GM23338 (cell line): ENCODE results near the gene NXN. TPM values are rescaled to one million over a fixed set of nuclear protein-coding genes. Genes with fewer than 3 reads are reported as not detected.
"Not testable (repeated sequence)": the region's sequence is repeated elsewhere in the genome, so short reads cannot be mapped to it uniquely, and the experiment has no call there.

Experiments
- ATAC-seq: fragments of 200-7000 bp; cut with Tn5 transposase; 3 replicates; pipeline ENCODE4 v1.9.1; 2020
- DNase-seq: peaks from one replicate; pipeline ENCODE4 v3.0.0-alpha.2; 2015; ENCODE audit warnings: low spot score
- H2AFZ ChIP-seq: fragments of 200-600 bp; sonication (generic); 2 replicates; pipeline ENCODE4 v1.8.0; 2016; ENCODE audit warnings: antibody characterized with exemption, mild to moderate bottlenecking, moderate library complexity
- H3F3A ChIP-seq: fragments of 200-600 bp; sonication (generic); replicated peaks from 2 replicates; pipeline ENCODE4 v1.8.0; 2017; ENCODE audit warnings: antibody characterized with exemption, mixed run types, low read depth
- H3K27ac ChIP-seq: fragments of 200-600 bp; sonication (generic); 2 replicates; pipeline ENCODE4 v1.6.1; 2016; ENCODE audit warnings: low read depth
- H3K27me3 ChIP-seq: fragments of 200-600 bp; sonication (generic); 2 replicates; pipeline ENCODE4 v1.8.0; 2016; ENCODE audit warnings: mild to moderate bottlenecking, mixed run types, moderate library complexity; ENCODE audit not compliant: insufficient read depth
- H3K36me3 ChIP-seq: fragments of 200-600 bp; sonication (generic); 2 replicates; pipeline ENCODE4 v1.8.0; 2016; ENCODE audit warnings: mild to moderate bottlenecking; ENCODE audit not compliant: insufficient read depth
- H3K4me1 ChIP-seq: fragments of 200-600 bp; sonication (generic); 2 replicates; pipeline ENCODE4 v1.8.0; 2016; ENCODE audit warnings: mild to moderate bottlenecking, moderate library complexity; ENCODE audit not compliant: insufficient read depth
- H3K4me2 ChIP-seq: fragments of 200-600 bp; sonication (generic); 2 replicates; pipeline ENCODE4 v1.7.1; 2017; ENCODE audit warnings: mixed run types
- H3K4me3 ChIP-seq: fragments of 200-600 bp; sonication (generic); 2 replicates; pipeline ENCODE4 v1.6.1; 2016; ENCODE audit warnings: mixed run types
- H3K79me2 ChIP-seq: fragments of 200-600 bp; sonication (generic); replicated peaks from 2 replicates; pipeline ENCODE4 v1.8.0; 2017; ENCODE audit warnings: mild to moderate bottlenecking; ENCODE audit not compliant: insufficient read depth
- H3K9me2 ChIP-seq: fragments of 200-600 bp; sonication (generic); 2 replicates; pipeline ENCODE4 v1.8.0; 2017; ENCODE audit not compliant: insufficient read depth
- H4K20me1 ChIP-seq: fragments of 200-600 bp; sonication (generic); replicated peaks from 2 replicates; pipeline ENCODE4 v1.8.0; 2017; ENCODE audit warnings: mild to moderate bottlenecking; ENCODE audit not compliant: insufficient read depth
- H3K27ac Mint-ChIP-seq: 2 replicates; pipeline ENCODE4 v1.8.0; 2020; ENCODE audit warnings: inconsistent platforms, mild to moderate bottlenecking, moderate library complexity, mixed read lengths
- H3K27me3 Mint-ChIP-seq: 3 replicates; pipeline ENCODE4 v1.8.0; 2022; ENCODE audit warnings: low read depth, mild to moderate bottlenecking, moderate library complexity, mixed read lengths, inconsistent platforms; ENCODE audit not compliant: insufficient read depth, poor library complexity
- H3K36me3 Mint-ChIP-seq: 3 replicates; pipeline ENCODE4 v1.8.0; 2021; ENCODE audit warnings: low read depth, mild to moderate bottlenecking, inconsistent platforms, moderate library complexity, mixed read lengths
- H3K4me1 Mint-ChIP-seq: 3 replicates; pipeline ENCODE4 v1.8.0; 2020; ENCODE audit warnings: mild to moderate bottlenecking, inconsistent platforms, mixed read lengths
- H3K4me3 Mint-ChIP-seq: 3 replicates; pipeline ENCODE4 v1.8.0; 2021; ENCODE audit warnings: moderate library complexity, mild to moderate bottlenecking, inconsistent platforms, mixed read lengths
- H3K9me3 Mint-ChIP-seq: 3 replicates; pipeline ENCODE4 v1.8.0; 2020; ENCODE audit warnings: moderate library complexity, mild to moderate bottlenecking, inconsistent platforms, mixed read lengths
- CTCF ChIP-seq, 2 experiments: fragments of 200-600 bp in 1 of 2; sonication (generic) in 1 of 2; conservative IDR thresholded peaks; 2 replicates each; pipeline versions ENCODE4 v1.5.1 to v1.6.1; 2016 to 2017; ENCODE audit warnings: antibody characterized with exemption in 2 of 2, low read depth in 2 of 2, mild to moderate bottlenecking in 2 of 2, moderate library complexity in 1 of 2
- ETS1 ChIP-seq: IDR thresholded peaks from 2 replicates; pipeline ENCODE4 v1.6.1; 2016; ENCODE audit warnings: antibody characterized with exemption
- EZH2 ChIP-seq: fragments of 200-600 bp; sonication (generic); IDR thresholded peaks from one replicate; pipeline ENCODE4 v1.8.0; 2017; ENCODE audit warnings: antibody characterized with exemption, mild to moderate bottlenecking, low read depth; ENCODE audit not compliant: unreplicated experiment
- EZH2phosphoT487 ChIP-seq: fragments of 200-600 bp; sonication (generic); IDR thresholded peaks from one replicate; pipeline ENCODE4 v1.8.1; 2018; ENCODE audit warnings: antibody characterized with exemption; ENCODE audit not compliant: unreplicated experiment
- JUNB ChIP-seq: IDR thresholded peaks from one replicate; pipeline ENCODE4 v1.6.1; 2016; ENCODE audit warnings: antibody characterized with exemption; ENCODE audit not compliant: unreplicated experiment
- NANOG ChIP-seq: IDR thresholded peaks from 2 replicates; pipeline ENCODE4 v1.6.1; 2016; ENCODE audit warnings: antibody characterized with exemption, borderline replicate concordance
- POLR2AphosphoS5 ChIP-seq: IDR thresholded peaks from 2 replicates; pipeline ENCODE4 v1.6.1; 2016; ENCODE audit warnings: antibody characterized with exemption, low read depth
- STAT1 ChIP-seq: IDR thresholded peaks from one replicate; pipeline ENCODE4 v1.6.1; 2016; ENCODE audit warnings: antibody characterized with exemption; ENCODE audit not compliant: unreplicated experiment
- ZNF114 ChIP-seq: fragments of 250-450 bp; sonication (Bioruptor Pico); IDR thresholded peaks from 2 replicates; pipeline ENCODE4 v1.5.0; 2020; ENCODE audit warnings: mild to moderate bottlenecking, moderate library complexity
- ZNF331 ChIP-seq: fragments of 250-450 bp; sonication (Bioruptor Pico); IDR thresholded peaks from 2 replicates; pipeline ENCODE4 v1.5.0; 2020; ENCODE audit warnings: low read depth, mild to moderate bottlenecking, moderate library complexity
- polyA plus RNA-seq: library from polyadenylated mRNA; unstranded; fragments of >200 nt; fragmentation: Nextera tagmentation; extraction: Ambion mirVana; gene quantifications from 2 replicates; pipeline ENCODE4 v1.2.1, GENCODE V29; 2016
- total RNA-seq: library from RNA; depleted of rRNA; stranded (reverse); fragments of >200 nt; shearing (Covaris generic); gene quantifications from 2 replicates; pipeline ENCODE4 v1.2.3, GENCODE V29; 2014
- TF ChIP-seq, protein P1 (sequence below): IDR thresholded peaks from one replicate; pipeline ENCODE4 v1.6.1; 2018; ENCODE audit warnings: antibody characterized with exemption; ENCODE audit not compliant: unreplicated experiment

The NXN gene
- total and polyA plus RNA-seq, 2 experiments from 2014 or later, result 31.8 to 105 TPM

DNA sequence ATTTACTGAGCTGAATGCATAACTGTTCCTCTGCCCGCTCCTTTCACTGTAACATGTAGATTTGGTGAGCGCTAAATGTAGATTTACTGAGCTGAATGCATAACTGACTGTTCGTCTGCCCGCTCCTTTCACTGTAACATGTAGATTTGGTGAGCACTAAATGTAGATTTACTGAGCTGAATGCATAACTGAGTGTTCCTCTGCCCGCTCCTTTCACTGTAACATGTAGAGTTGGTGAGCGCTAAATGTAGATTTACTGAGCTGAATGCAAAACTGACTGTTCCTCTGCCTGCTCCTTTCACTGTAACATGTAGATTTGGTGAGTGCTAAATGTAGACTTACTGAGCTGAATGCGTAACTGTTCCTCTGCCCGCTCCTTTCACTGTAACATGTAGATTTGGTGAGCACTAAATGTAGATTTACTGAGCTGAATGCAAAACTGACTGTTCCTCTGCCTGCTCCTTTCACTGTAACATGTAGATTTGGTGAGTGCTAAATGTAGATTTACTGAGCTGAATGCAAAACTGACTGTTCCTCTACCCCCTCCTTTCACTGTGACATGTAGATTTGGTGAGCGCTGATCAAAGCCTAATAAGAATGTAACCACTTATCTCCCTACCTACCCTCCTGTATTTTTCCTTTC, 224.1 kb downstream of the NXN start:
- H3K4me2 ChIP-seq, H4K20me1 ChIP-seq, H3K4me1 ChIP-seq, H3K36me3 ChIP-seq, H3K27me3 ChIP-seq, H3K4me3 Mint-ChIP-seq, H3K9me2 ChIP-seq, H3K4me3 ChIP-seq, H2AFZ ChIP-seq, ATAC-seq, DNase-seq, H3F3A ChIP-seq: not testable (repeated sequence)
- peaks cover 17% of the 10 kb centered on the region for H3K9me3 Mint-ChIP-seq
- H3K27ac Mint-ChIP-seq, result peak overlapping the region; percentile 86
- H3K36me3 Mint-ChIP-seq, result peaks cover 61% of the 10 kb centered on the region
- peaks cover 26% of the 10 kb centered on the region for H3K27me3 Mint-ChIP-seq
- H3K4me1 Mint-ChIP-seq, result peaks cover 21% of the 10 kb centered on the region
- 0 out of 2 replicates have a peak, but pooled peaks have one; percentile 13 for TF ChIP-seq POLR2AphosphoS5
- H3K79me2 ChIP-seq, result peaks cover 13% of the 10 kb centered on the region
- peak overlapping the region; percentile 83 for H3K27ac ChIP-seq

DNA sequence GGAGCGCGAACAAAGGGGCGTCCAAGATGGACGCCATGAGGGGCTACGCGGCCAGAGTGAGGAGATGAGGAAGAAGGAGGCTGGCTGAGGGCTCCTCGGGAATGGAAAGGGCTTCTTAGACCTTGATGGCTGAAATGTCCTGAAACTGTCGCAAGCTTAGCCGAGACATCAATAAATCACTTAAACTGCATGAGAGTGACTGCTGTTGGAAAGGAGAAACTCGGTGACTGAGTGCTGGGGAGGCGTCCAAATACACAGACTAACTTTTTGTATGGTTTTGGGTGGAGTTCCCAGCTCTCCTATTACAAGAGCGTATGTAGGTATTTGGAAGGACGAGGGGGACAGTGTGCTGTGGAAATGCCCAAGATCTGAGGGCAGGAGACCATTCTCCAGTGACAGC, 226.2 kb downstream of the NXN start:
- no peak overlapping the region for H3K4me2 ChIP-seq
- H3K27me3 ChIP-seq, result no peaks in the 10 kb centered on the region
- peaks cover 23% of the 10 kb centered on the region for H3K79me2 ChIP-seq
- no peak for ATAC-seq
- H3K27me3 Mint-ChIP-seq, result peaks cover 26% of the 10 kb centered on the region
- peaks cover 23% of the 10 kb centered on the region for H3K4me1 Mint-ChIP-seq
- peak overlapping the region; percentile 50 for H3K4me3 Mint-ChIP-seq
- 0 out of 2 replicates have a peak, but pooled peaks cover 4% of the 10 kb centered on the region for H3F3A ChIP-seq
- peaks cover 34% of the 10 kb centered on the region for H3K9me3 Mint-ChIP-seq
- peaks cover 6% of the 10 kb centered on the region; the same call in 1 of the 2 replicates for H3K4me1 ChIP-seq
- 0 out of 2 replicates have a peak, but pooled peaks cover 6% of the 10 kb centered on the region for H3K36me3 ChIP-seq
- H3K36me3 Mint-ChIP-seq, result peaks cover 64% of the 10 kb centered on the region
- H3K27ac ChIP-seq, result no peak overlapping the region
- H3K4me3 ChIP-seq, result no peak overlapping the region
- DNase-seq, result no peak
- no peak overlapping the region for H2AFZ ChIP-seq
- no peak overlapping the region for H3K27ac Mint-ChIP-seq
- peaks cover 3% of the 10 kb centered on the region; the same call in 1 of the 2 replicates for H3K9me2 ChIP-seq
- peaks cover 3% of the 10 kb centered on the region; the same call in 1 of the 2 replicates for H4K20me1 ChIP-seq
- TF ChIP-seq ZNF114 (CRISPR knock-in tag) (no peak), CTCF (conservative IDR thresholded peaks at IDR 0.05; ENCODE audit: low read depth in 2 of 2) (no peak), NANOG (no peak), EZH2 (no peak), JUNB (no peak), STAT1 (no peak), ZNF331 (no peak), POLR2AphosphoS5 (no peak), ETS1 (no peak), EZH2phosphoT487 (no peak)
- TF ChIP-seq, protein P1, sequence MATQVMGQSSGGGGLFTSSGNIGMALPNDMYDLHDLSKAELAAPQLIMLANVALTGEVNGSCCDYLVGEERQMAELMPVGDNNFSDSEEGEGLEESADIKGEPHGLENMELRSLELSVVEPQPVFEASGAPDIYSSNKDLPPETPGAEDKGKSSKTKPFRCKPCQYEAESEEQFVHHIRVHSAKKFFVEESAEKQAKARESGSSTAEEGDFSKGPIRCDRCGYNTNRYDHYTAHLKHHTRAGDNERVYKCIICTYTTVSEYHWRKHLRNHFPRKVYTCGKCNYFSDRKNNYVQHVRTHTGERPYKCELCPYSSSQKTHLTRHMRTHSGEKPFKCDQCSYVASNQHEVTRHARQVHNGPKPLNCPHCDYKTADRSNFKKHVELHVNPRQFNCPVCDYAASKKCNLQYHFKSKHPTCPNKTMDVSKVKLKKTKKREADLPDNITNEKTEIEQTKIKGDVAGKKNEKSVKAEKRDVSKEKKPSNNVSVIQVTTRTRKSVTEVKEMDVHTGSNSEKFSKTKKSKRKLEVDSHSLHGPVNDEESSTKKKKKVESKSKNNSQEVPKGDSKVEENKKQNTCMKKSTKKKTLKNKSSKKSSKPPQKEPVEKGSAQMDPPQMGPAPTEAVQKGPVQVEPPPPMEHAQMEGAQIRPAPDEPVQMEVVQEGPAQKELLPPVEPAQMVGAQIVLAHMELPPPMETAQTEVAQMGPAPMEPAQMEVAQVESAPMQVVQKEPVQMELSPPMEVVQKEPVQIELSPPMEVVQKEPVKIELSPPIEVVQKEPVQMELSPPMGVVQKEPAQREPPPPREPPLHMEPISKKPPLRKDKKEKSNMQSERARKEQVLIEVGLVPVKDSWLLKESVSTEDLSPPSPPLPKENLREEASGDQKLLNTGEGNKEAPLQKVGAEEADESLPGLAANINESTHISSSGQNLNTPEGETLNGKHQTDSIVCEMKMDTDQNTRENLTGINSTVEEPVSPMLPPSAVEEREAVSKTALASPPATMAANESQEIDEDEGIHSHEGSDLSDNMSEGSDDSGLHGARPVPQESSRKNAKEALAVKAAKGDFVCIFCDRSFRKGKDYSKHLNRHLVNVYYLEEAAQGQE, result no peak
